Sigmoid colon (tissue), 4 donors: Measurements from ENCODE around the gene FAM118B.

ENCODE experiments used
- CTCF ChIP-seq, 4 experiments: fragments of 450-650 bp in 3 of 4; fragments of 200-600 bp in 1 of 4; IDR thresholded peaks; one replicate each; pipeline ENCODE4 v1.5.1; 2016 to 2019; ENCODE audit warnings: antibody characterized with exemption in 4 of 4, mild to moderate bottlenecking in 3 of 4, moderate library complexity in 2 of 4
- POLR2AphosphoS5 ChIP-seq, 4 donors: sonication (generic); formaldehyde crosslinking; IDR thresholded peaks; one replicate each; pipeline ENCODE4 v1.6.1; 2017; ENCODE audit warnings: antibody characterized with exemption in 4 of 4

- no peak for TF ChIP-seq CTCF (IDR thresholded peaks at IDR 0.05)
- no peak for TF ChIP-seq POLR2AphosphoS5 (IDR thresholded peaks at IDR 0.05)
Observed at GRCh38 chr11:126293726-126294125, 82.1 kb downstream of the FAM118B start.
